Measurements from ENCODE around the gene POPDC2.

DNA sequence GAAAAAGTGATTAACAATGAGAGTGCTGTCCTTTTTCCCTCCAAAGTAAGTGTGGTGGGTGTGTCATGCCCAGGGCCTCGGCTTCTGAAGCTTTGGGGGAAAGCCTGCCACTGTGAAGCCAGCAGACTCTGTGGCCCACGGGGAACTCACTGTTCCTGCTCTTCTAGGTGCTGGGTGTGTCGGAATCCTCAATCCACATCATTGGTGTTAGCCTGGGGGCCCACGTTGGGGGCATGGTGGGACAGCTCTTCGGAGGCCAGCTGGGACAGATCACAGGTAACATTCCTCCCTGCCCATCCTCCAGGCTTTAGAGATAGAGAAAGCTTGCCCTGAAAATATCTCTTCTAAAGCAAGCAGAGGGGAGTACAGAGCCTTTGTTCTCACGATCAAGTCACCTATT lies 51.1 kb downstream of the POPDC2 start:
- TF ChIP-seq, protein P1, sequence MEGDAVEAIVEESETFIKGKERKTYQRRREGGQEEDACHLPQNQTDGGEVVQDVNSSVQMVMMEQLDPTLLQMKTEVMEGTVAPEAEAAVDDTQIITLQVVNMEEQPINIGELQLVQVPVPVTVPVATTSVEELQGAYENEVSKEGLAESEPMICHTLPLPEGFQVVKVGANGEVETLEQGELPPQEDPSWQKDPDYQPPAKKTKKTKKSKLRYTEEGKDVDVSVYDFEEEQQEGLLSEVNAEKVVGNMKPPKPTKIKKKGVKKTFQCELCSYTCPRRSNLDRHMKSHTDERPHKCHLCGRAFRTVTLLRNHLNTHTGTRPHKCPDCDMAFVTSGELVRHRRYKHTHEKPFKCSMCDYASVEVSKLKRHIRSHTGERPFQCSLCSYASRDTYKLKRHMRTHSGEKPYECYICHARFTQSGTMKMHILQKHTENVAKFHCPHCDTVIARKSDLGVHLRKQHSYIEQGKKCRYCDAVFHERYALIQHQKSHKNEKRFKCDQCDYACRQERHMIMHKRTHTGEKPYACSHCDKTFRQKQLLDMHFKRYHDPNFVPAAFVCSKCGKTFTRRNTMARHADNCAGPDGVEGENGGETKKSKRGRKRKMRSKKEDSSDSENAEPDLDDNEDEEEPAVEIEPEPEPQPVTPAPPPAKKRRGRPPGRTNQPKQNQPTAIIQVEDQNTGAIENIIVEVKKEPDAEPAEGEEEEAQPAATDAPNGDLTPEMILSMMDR (IDR thresholded peaks at IDR 0.05): no peak
- no peak for TF ChIP-seq POLR2A (IDR thresholded peaks at IDR 0.05)
